ENCODE data around the gene DMXL2.
"Not testable (repeated sequence)": the region's sequence is repeated elsewhere in the genome, so short reads cannot be mapped to it uniquely, and the experiment has no call there.

DMXL2 gene

DNA sequence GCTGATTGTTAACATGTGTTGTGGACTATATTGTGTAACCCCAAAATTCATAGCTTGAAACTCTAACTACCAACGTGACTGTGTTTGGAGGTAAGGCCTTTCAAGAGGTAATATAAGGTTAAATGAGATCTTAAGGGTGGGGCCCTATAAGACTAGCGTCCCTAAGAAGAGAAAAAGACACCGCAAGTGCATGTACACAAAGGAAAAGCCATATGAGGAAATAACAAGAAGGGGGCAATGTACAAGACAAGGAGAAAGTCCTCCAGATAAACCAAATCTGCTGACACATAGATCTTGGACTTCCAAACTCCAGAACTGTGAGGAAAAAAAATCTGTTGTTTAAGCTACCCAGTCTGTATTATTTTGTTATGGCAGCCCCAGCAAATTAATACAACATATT, 8.6 kb downstream of the DMXL2 start:
- Histone ChIP-seq H3K4me3 (replicated peaks; ENCODE audit: insufficient read depth, low read length) (no peak overlapping the region), H3K27ac (replicated peaks) (no peak overlapping the region), H3K27me3 (ENCODE audit: insufficient read depth, poor library complexity, severe bottlenecking) (no peaks in the 10 kb centered on the region)
- TF ChIP-seq REST (IDR thresholded peaks at IDR 0.05; ENCODE audit: insufficient replicate concordance, low read depth) (no peak), POLR2AphosphoS5 (IDR thresholded peaks at IDR 0.05; ENCODE audit: low read depth) (no peak), CTCF (IDR thresholded peaks at IDR 0.05; ENCODE audit: insufficient read depth, low read length) (no peak)
- DNase-seq (ENCODE audit: low read depth in 1 of 2, low spot score in 1 of 2): no peak

- H3K4me3 ChIP-seq (replicated peaks; ENCODE audit: insufficient read depth, low read length); H3K27ac ChIP-seq (replicated peaks); H3K27me3 ChIP-seq (ENCODE audit: insufficient read depth, poor library complexity, severe bottlenecking); DNase-seq (ENCODE audit: low read depth in 1 of 2, low spot score in 1 of 2): not testable (repeated sequence)
These were observed 9.9 kb downstream of the DMXL2 start for GRCh38 chr15:51612669-51613068.

GRCh38 chr15:51603462-51603948, 19.1 kb downstream of the DMXL2 start:
- not testable (repeated sequence) for DNase-seq (ENCODE audit: low read depth in 1 of 2, low spot score in 1 of 2); H3K4me3 ChIP-seq (replicated peaks; ENCODE audit: insufficient read depth, low read length); H3K27ac ChIP-seq (replicated peaks); H3K27me3 ChIP-seq (ENCODE audit: insufficient read depth, poor library complexity, severe bottlenecking)

DNA sequence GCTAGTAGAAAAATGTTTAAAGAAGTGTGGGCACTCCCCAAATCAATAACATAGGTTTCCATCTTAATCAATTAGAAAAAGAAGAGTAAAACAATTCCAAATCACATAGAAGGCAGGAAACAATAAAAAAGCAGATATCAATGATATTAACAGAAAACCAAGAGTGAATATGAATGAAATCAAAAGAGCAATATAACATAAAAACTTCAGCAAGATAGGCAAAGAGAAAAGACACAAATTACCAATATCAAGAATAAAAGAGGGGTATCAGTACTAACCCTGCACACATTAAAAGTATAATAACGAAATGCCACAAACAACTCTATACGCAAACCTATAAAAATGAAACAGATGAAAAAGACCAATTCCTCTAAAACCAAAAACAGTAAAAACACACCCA, 19.6 kb downstream of the DMXL2 start:
- H3K27ac ChIP-seq (replicated peaks): no peak overlapping the region
- TF ChIP-seq GABPA (IDR thresholded peaks at IDR 0.05; ENCODE audit: low read depth) (no peak), CTCF (IDR thresholded peaks at IDR 0.05; ENCODE audit: insufficient read depth, low read length) (no peak), SPI1 (IDR thresholded peaks at IDR 0.05; ENCODE audit: borderline replicate concordance, low read depth) (no peak), REST (IDR thresholded peaks at IDR 0.05; ENCODE audit: insufficient replicate concordance, low read depth) (no peak), POLR2AphosphoS5 (IDR thresholded peaks at IDR 0.05; ENCODE audit: low read depth) (no peak)

GRCh38 chr15:51602484-51602883, 20.1 kb downstream of the DMXL2 start:
- Histone ChIP-seq H3K27me3 (ENCODE audit: insufficient read depth, poor library complexity, severe bottlenecking) (no peaks in the 10 kb centered on the region), H3K27ac (replicated peaks) (no peak overlapping the region), H3K4me3 (replicated peaks; ENCODE audit: insufficient read depth, low read length) (no peak overlapping the region)
- TF ChIP-seq CTCF (IDR thresholded peaks at IDR 0.05; ENCODE audit: insufficient read depth, low read length): no peak
- no peak for TF ChIP-seq GABPA (IDR thresholded peaks at IDR 0.05; ENCODE audit: low read depth)
- TF ChIP-seq SPI1 (IDR thresholded peaks at IDR 0.05; ENCODE audit: borderline replicate concordance, low read depth): no peak
- no peak for TF ChIP-seq POLR2AphosphoS5 (IDR thresholded peaks at IDR 0.05; ENCODE audit: low read depth)
- no peak for TF ChIP-seq REST (IDR thresholded peaks at IDR 0.05; ENCODE audit: insufficient replicate concordance, low read depth)
- no peak for DNase-seq (ENCODE audit: low read depth in 1 of 2, low spot score in 1 of 2)

More for the DNA sequence above, 19.6 kb downstream of the DMXL2 start:
- Histone ChIP-seq H3K27me3 (ENCODE audit: insufficient read depth, poor library complexity, severe bottlenecking) (no peaks in the 10 kb centered on the region), H3K4me3 (replicated peaks; ENCODE audit: insufficient read depth, low read length) (no peak overlapping the region)
- DNase-seq (ENCODE audit: low read depth in 1 of 2, low spot score in 1 of 2): no peak
